ENCODE results near the gene CENPL.
"Not testable (repeated sequence)": the region's sequence is repeated elsewhere in the genome, so short reads cannot be mapped to it uniquely, and the experiment has no call there.

The CENPL gene

DNA sequence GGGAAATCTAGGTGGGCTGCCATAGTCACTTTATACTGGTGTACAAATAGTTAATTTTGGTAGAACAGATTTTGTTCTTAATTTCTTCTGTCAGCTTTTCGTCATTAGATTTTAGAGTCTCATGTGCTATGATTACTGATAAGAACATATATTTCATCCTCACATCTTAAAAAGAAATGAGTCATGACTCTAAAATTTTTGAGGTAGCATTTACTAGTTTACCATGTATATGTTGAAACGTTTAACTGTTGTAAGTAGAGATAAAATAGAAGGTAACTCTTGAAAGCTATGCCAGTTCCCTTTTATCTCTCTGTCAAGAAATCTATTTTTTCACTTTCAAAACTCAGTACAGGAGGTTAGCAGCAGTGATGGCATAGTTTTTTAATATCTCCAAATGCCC, 56.5 kb downstream of the CENPL start (continued):
- no peak for TF ChIP-seq ZNF670 (tag by site-specific recombination; IDR thresholded peaks at IDR 0.05; ENCODE audit: low read depth)

GRCh38 chr1:173764331-173764730, 60.4 kb downstream of the CENPL start:
- TF ChIP-seq, protein P1, sequence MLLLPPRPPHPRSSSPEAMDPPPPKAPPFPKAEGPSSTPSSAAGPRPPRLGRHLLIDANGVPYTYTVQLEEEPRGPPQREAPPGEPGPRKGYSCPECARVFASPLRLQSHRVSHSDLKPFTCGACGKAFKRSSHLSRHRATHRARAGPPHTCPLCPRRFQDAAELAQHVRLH (tag by site-specific recombination; IDR thresholded peaks at IDR 0.05) = 0 out of 2 replicates have a peak, but pooled peaks have one; percentile 21
- peak; percentile 89 for TF ChIP-seq ZNF146 (tag by site-specific recombination; IDR thresholded peaks at IDR 0.05)
- CTCF ChIA-PET, POLR2A ChIA-PET: not testable (repeated sequence)

GRCh38 chr1:173758980-173759379, 65.7 kb downstream of the CENPL start:
- H3K4me1 ChIP-seq (ENCODE audit: control insufficient read depth, insufficient read depth, low read length) = no peaks in the 10 kb centered on the region
- ChIA-PET POLR2A (no interaction called here), CTCF (interaction anchor here (1.3 kb wide), 1 partner anchor 10 kb away, joined by 3 read pairs; no protein-coding TSS in a partner anchor)
- TF ChIP-seq ZNF223 (tag by site-specific recombination; IDR thresholded peaks at IDR 0.05) = no peak
- no peak for TF ChIP-seq AEBP2 (tag by site-specific recombination; IDR thresholded peaks at IDR 0.05; ENCODE audit: borderline replicate concordance)
- TF ChIP-seq, protein P2, sequence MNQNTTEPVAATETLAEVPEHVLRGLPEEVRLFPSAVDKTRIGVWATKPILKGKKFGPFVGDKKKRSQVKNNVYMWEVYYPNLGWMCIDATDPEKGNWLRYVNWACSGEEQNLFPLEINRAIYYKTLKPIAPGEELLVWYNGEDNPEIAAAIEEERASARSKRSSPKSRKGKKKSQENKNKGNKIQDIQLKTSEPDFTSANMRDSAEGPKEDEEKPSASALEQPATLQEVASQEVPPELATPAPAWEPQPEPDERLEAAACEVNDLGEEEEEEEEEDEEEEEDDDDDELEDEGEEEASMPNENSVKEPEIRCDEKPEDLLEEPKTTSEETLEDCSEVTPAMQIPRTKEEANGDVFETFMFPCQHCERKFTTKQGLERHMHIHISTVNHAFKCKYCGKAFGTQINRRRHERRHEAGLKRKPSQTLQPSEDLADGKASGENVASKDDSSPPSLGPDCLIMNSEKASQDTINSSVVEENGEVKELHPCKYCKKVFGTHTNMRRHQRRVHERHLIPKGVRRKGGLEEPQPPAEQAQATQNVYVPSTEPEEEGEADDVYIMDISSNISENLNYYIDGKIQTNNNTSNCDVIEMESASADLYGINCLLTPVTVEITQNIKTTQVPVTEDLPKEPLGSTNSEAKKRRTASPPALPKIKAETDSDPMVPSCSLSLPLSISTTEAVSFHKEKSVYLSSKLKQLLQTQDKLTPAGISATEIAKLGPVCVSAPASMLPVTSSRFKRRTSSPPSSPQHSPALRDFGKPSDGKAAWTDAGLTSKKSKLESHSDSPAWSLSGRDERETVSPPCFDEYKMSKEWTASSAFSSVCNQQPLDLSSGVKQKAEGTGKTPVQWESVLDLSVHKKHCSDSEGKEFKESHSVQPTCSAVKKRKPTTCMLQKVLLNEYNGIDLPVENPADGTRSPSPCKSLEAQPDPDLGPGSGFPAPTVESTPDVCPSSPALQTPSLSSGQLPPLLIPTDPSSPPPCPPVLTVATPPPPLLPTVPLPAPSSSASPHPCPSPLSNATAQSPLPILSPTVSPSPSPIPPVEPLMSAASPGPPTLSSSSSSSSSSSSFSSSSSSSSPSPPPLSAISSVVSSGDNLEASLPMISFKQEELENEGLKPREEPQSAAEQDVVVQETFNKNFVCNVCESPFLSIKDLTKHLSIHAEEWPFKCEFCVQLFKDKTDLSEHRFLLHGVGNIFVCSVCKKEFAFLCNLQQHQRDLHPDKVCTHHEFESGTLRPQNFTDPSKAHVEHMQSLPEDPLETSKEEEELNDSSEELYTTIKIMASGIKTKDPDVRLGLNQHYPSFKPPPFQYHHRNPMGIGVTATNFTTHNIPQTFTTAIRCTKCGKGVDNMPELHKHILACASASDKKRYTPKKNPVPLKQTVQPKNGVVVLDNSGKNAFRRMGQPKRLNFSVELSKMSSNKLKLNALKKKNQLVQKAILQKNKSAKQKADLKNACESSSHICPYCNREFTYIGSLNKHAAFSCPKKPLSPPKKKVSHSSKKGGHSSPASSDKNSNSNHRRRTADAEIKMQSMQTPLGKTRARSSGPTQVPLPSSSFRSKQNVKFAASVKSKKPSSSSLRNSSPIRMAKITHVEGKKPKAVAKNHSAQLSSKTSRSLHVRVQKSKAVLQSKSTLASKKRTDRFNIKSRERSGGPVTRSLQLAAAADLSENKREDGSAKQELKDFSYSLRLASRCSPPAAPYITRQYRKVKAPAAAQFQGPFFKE (tag by site-specific recombination; IDR thresholded peaks at IDR 0.05; ENCODE audit: borderline replicate concordance) = no peak
- TF ChIP-seq, protein P3, sequence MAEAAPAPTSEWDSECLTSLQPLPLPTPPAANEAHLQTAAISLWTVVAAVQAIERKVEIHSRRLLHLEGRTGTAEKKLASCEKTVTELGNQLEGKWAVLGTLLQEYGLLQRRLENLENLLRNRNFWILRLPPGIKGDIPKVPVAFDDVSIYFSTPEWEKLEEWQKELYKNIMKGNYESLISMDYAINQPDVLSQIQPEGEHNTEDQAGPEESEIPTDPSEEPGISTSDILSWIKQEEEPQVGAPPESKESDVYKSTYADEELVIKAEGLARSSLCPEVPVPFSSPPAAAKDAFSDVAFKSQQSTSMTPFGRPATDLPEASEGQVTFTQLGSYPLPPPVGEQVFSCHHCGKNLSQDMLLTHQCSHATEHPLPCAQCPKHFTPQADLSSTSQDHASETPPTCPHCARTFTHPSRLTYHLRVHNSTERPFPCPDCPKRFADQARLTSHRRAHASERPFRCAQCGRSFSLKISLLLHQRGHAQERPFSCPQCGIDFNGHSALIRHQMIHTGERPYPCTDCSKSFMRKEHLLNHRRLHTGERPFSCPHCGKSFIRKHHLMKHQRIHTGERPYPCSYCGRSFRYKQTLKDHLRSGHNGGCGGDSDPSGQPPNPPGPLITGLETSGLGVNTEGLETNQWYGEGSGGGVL (tag by site-specific recombination; IDR thresholded peaks at IDR 0.05) = no peak
- no peak for TF ChIP-seq ZNF488 (tag by site-specific recombination; IDR thresholded peaks at IDR 0.05)
- TF ChIP-seq ZFP3 (tag by site-specific recombination; IDR thresholded peaks at IDR 0.05; ENCODE audit: low read depth) = no peak
- no peak for TF ChIP-seq ZNF704 (tag by site-specific recombination; IDR thresholded peaks at IDR 0.05)
- no peak for TF ChIP-seq REPIN1 (tag by site-specific recombination; IDR thresholded peaks at IDR 0.05; ENCODE audit: low read depth)
- no peak for TF ChIP-seq ZNF501 (tag by site-specific recombination; IDR thresholded peaks at IDR 0.05)
- TF ChIP-seq ZNF658 (tag by site-specific recombination; IDR thresholded peaks at IDR 0.05) = no peak
- TF ChIP-seq ZNF19 (tag by site-specific recombination; IDR thresholded peaks at IDR 0.05; ENCODE audit: low read depth) = no peak
- TF ChIP-seq TRIM28 (IDR thresholded peaks at IDR 0.05; ENCODE audit: borderline replicate concordance, low read length) = no peak
- TF ChIP-seq ZNF239 (tag by site-specific recombination; IDR thresholded peaks at IDR 0.05) = no peak
- no peak for TF ChIP-seq KLF9 (tag by site-specific recombination; IDR thresholded peaks at IDR 0.05; ENCODE audit: low read depth)
- TF ChIP-seq BCL11B (tag by site-specific recombination; IDR thresholded peaks at IDR 0.05; ENCODE audit: low read depth) = no peak
- no peak for TF ChIP-seq ZNF654 (tag by site-specific recombination; IDR thresholded peaks at IDR 0.05; ENCODE audit: low read depth)
- TF ChIP-seq PBX3 (CRISPR knock-in tag; IDR thresholded peaks at IDR 0.05) = no peak
- TF ChIP-seq ZNF174 (tag by site-specific recombination; IDR thresholded peaks at IDR 0.05) = no peak

More at GRCh38 chr1:173764331-173764730, 60.4 kb downstream of the CENPL start:
- H3K27ac ChIP-seq (ENCODE audit: extremely low read depth, low read depth, low read length); H3K4me3 ChIP-seq (ENCODE audit: low read depth, low read length); H3K4me1 ChIP-seq (ENCODE audit: control insufficient read depth, insufficient read depth, low read length); H3K9me3 ChIP-seq (ENCODE audit: control insufficient read depth, insufficient read depth, low read depth, low read length); H3K36me3 ChIP-seq (ENCODE audit: control insufficient read depth in 2 of 2, insufficient read depth in 1 of 2, low read length in 2 of 2): not testable (repeated sequence)

More at GRCh38 chr1:173758980-173759379, 65.7 kb downstream of the CENPL start:
- no peak overlapping the region for H3K27ac ChIP-seq (ENCODE audit: extremely low read depth, low read depth, low read length)
- no peak overlapping the region for H3K4me3 ChIP-seq (ENCODE audit: low read depth, low read length)
- no peaks in the 10 kb centered on the region for H3K9me3 ChIP-seq (ENCODE audit: control insufficient read depth, insufficient read depth, low read depth, low read length)
- peaks cover 23 to 50% of the 10 kb centered on the region in 2 experiments for H3K36me3 ChIP-seq (ENCODE audit: control insufficient read depth in 2 of 2, insufficient read depth in 1 of 2, low read length in 2 of 2)

Measured in HEK293 (cell line).